ENCODE data around the gene PGAM1.

GRCh38 chr10:97479939-97480338 is 53.9 kb downstream of the PGAM1 start:
- TF ChIP-seq POLR2A (IDR thresholded peaks at IDR 0.05; ENCODE audit: low read depth, low read length) = no peak
- no peak for TF ChIP-seq CTCF (conservative IDR thresholded peaks at IDR 0.05; ENCODE audit: low read depth, low read length)
- no peak for TF ChIP-seq BHLHE40 (IDR thresholded peaks at IDR 0.05; ENCODE audit: low read depth, low read length)
